CD1c-positive myeloid dendritic cell (primary cell): ENCODE data around the gene MDK.
A peak's percentile ranks its signal among the peaks of the same experiment; 100 is the strongest.
"Not testable (repeated sequence)": the region's sequence is repeated elsewhere in the genome, so short reads cannot be mapped to it uniquely, and the experiment has no call there.

Experiments
- DNase-seq: peaks from one replicate; pipeline ENCODE4 v3.0.0-alpha.2; 2016; ENCODE audit errors: extremely low spot score

MDK gene

GRCh38 chr11:46367244-46367915 is 14.1 kb upstream of the MDK start:
- DNase-seq: peak; percentile 73

DNA sequence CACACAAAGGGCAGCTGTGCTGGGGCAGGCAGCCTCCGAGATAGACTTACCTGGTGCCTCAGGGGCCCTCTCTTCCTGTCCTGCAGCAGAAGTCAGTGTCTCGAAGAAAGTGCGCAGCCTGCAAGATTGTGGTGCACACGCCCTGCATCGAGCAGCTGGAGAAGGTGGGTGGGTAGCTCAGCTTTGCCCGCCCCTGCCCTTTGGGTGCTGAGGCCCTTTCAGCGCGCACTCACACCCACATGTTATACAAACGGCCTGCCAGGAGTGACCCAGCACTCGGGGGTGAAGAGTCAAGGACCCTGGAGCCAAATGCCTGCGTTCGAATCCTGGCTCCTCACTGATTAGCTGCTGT is 13.6 kb upstream of the MDK start:
- no peak for DNase-seq

- DNase-seq: peak; percentile 60
These were observed 11.9 kb upstream of the MDK start for GRCh38 chr11:46369458-46370152.

DNA sequence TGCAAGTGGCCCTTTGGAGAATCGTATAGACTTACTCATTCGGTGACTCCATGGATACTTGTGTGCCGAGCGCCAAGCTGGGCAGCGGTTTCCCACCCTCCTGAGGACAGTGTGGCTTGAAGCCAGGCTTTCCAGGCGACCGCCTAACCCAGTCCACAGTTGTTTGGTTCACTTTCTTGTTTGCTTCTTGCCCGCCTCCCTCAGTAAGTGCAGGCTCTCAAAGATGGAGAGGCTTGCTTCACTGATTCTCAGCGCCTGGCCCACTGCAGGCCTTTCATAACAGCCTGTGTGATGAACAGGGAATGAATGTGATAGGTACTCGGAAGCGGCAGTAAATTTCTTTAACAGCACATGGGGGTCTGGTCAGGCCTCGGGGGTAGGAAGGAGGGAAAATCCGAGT is 11.2 kb upstream of the MDK start:
- no peak for DNase-seq

DNA sequence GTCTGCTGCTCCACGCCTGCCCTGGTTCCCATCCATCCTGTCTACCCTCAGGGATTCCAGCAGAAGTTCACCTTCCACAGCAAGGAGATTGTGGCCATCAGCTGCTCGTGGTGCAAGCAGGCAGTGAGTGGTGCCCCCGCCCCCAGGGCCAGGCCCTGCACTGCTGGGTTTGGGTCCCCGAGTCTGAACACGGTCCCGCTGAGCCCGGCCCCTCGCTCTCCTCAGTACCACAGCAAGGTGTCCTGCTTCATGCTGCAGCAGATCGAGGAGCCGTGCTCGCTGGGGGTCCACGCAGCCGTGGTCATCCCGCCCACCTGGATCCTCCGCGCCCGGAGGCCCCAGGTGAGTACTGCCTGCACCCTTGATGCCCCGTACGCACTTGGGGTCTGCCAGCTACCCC is 10.2 kb upstream of the MDK start:
- DNase-seq: not testable (repeated sequence)

GRCh38 chr11:46372086-46372485 is 9.4 kb upstream of the MDK start:
- DNase-seq: no peak

DNA sequence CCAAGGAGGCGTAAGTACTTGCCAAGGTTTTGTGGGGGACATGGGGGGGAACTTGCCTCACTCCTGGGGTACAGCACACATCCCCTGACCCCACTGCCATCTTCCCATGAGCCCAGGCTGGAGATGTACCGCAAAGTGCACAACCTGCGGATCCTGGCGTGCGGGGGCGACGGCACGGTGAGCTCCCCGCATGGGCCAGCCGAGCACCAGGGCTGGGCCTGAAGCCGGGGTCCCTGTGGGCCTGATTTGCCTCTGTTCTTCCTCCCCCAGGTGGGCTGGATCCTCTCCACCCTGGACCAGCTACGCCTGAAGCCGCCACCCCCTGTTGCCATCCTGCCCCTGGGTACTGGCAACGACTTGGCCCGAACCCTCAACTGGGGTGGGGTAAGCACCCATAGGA is 9.0 kb upstream of the MDK start:
- not testable (repeated sequence) for DNase-seq

DNA sequence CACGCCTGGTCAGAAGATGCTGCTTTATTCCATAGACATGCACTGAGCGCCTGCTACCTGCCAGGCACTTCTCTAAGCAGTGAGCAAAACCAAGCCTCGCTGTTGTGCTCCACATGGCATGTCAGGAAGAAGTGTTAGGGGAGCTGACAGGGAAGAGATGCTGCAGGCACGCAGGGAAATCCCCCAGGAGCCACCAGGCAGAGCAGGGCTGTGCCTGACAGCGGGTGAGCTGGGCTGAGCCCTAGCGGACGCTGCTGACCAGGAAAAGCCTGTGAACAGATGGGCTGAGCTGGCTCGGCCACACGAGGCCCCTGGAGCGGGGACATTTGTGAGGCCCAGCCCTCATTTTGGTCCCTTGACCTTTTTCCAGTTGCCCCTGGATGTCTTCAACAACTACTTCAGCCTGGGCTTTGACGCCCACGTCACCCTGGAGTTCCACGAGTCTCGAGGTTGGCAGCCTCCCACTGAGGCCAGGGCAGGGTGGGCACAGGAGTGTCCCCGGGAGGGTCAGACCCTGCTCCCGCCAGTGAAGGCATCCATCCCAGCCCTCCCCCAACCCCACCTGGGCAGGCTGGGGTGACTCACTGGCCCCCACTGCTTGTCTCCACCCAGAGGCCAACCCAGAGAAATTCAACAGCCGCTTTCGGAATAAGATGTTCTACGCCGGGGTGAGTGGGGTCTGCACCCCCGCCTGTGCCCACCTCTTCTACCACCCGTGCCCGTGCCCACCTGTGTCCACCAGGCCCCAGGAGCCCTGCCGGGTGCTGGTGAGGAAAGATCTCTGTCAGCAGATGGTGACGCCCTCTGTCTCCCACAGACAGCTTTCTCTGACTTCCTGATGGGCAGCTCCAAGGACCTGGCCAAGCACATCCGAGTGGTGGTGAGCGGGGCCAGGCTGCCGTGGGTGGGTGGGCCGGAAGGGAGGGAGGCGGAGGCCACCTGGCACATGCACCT is 7.4 kb upstream of the MDK start:
- DNase-seq: no peak

- no peak for DNase-seq
These were observed 6.7 kb upstream of the MDK start for GRCh38 chr11:46374815-46375214.

GRCh38 chr11:46375392-46376101 is 5.9 kb upstream of the MDK start:
- no peak for DNase-seq

DNA sequence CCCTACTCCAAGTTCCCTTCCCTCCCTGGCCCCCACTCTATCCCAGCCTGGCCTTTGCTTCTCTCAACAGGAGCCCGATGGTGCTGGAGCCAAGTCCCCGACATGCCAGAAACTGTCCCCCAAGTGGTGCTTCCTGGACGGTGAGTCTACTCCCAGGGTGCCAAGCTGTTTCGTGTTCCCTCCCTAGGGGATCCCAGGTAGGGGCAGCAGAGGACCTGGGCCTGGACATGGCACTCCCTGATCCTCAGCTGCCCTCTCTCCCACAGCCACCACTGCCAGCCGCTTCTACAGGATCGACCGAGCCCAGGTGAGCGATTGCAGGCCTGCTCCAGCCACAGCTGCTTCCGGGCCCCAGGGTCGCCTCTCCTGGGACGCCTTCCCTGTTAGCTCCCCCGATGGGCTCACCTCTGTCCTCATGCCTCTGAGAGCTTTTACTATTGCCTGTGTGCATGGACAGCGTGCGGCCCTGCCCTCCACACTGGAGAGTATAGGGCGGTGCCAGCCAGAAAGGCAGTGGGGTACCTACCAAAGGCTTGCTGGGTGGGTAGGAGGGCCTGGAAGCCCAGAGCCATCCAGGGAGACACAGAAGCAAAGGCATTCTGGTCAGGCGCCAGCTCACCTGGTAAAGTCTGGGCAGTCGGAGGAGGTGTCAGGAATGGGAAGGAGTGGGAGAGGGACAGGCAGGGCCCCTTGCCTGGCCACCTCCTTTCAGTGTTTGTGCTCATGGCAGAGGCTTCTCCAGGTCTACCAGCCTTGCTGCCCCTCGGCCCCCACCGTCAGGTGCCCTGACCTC is 5.0 kb upstream of the MDK start:
- DNase-seq: no peak

GRCh38 chr11:46377290-46377689 is 4.2 kb upstream of the MDK start:
- no peak for DNase-seq

DNA sequence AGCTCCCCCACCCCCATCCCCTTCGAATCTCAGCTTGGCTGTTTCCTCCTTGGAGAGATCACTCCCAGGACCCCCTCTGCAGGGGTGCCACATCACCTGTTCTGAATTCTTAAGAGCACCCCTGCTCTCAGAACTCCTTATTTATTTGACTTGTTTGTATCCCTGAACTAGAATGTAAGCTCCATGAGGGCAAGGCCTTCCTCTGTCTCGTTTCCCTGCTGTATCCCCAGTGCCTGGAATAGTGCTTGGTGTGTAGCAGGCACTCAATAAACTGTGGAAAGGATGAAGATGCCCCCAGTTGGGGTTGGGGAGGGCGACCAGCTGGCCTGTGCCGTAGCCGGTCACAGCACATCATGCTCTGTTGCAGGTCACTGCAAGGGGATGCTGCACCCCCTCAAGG is 3.6 kb upstream of the MDK start:
- DNase-seq: no peak

- DNase-seq: no peak
These were observed 3.2 kb upstream of the MDK start for GRCh38 chr11:46378296-46378695.

DNA sequence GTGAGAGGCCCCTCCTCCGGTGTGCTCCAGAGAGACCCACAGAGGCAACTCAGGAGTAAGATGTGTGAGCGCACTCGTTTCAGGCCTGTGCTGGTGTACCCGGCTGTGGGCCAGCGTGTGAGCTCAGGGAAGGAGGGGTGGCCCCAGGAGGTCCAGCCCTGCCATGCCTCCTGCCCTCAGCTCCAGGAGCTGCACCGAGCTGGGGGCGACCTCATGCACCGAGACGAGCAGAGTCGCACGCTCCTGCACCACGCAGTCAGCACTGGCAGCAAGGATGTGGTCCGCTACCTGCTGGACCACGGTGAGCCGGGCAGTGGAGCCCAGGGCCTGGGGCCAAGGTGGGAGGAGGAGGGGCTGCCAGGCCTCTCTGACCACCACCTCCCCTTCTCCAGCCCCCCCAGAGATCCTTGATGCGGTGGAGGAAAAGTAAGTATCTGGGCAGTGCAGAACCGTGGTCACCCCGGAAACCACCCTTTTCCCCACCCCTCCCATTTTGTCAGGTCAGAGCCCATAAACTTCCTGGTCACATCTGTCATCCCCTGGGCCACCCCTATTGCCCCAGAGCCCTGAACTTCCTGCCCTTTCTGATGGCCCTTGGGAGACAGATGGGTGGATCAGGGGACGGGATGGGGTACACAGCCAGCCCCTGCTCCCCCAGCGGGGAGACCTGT is 2.5 kb upstream of the MDK start:
- no peak for DNase-seq

GRCh38 chr11:46379482-46380293 is 1.8 kb upstream of the MDK start:
- not testable (repeated sequence) for DNase-seq

- DNase-seq: peak; percentile 75
These were observed 975 bp upstream of the MDK start for GRCh38 chr11:46380340-46381047.

DNA sequence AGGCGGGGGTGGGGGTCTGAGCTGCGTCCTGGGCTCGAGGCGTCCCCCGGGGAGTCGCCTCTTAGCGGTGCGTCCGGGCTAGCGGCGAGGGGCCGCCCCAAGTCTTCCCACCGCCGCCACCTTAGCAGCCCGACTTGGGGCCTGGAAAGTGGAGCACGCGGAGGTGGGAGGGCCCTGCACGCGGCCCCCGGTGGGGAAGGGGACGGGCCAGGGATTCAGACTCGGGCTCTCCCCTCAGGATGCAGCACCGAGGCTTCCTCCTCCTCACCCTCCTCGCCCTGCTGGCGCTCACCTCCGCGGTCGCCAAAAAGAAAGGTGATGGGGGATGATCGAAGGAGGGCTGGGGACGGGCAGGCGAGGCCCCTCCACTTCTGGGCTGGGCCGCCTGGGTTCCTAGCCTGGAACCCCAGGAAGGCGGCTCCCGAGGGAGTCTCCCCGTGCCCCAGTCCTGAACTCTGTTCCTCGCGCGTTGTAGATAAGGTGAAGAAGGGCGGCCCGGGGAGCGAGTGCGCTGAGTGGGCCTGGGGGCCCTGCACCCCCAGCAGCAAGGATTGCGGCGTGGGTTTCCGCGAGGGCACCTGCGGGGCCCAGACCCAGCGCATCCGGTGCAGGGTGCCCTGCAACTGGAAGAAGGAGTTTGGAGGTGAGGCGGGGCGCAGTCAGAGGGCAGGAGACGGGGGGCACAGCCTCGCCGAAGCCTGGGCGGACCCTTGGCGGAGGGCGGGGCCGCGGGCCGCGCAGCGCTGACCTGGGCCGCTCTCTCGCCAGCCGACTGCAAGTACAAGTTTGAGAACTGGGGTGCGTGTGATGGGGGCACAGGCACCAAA is 563 bp downstream of the MDK start:
- no peak for DNase-seq
